HG03045 (cell line): ENCODE data around the gene SSR2.
"Not testable (repeated sequence)": the region's sequence is repeated elsewhere in the genome, so short reads cannot be mapped to it uniquely, and the experiment has no call there.

Experiments used
- ATAC-seq: cut with Tn5 transposase; IDR thresholded peaks from one replicate; pipeline ENCODE4 v1.9.1; 2021; ENCODE audit warnings: mild to moderate bottlenecking, moderate library complexity; ENCODE audit not compliant: unreplicated experiment

The SSR2 gene

DNA sequence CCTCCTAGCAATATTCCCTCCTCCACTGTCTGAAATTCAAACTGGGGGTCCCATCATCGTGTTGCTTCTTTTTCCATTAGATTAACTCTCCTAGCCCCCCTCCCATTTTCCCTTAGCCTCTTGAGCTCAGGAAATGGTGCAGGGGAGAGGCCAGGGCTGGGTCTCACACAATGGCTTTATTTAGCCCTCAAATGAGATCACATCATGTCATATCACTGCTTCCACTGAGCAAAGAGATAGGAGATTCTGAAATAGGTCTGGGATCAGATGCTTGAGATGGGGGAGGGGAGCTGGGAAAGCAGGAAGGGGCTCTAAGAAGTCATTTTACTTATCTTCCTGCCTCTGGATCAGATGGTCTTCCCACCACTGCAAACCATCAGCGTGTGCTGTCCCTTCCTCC is 24.6 kb downstream of the SSR2 start:
- no peak for ATAC-seq

DNA sequence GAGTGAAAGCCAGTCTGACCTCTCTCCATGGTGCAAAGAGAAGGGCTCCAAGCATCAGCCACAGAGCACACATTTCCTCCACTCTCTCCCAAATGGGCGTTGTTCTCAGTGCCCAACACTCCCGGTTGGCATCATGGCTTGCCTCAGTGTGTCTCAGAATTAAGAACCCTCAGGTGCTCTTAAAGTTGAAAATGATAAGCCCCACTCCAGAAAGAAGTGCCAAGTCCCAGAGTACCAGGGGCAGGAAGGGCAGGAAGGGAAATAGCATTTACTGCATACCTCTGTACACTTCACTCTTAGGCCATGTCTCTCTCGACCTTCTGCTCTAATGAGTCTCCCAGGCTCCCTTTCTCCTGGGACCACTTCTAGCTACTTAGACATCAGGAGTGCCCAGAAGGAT is 27.2 kb downstream of the SSR2 start:
- no peak for ATAC-seq

DNA sequence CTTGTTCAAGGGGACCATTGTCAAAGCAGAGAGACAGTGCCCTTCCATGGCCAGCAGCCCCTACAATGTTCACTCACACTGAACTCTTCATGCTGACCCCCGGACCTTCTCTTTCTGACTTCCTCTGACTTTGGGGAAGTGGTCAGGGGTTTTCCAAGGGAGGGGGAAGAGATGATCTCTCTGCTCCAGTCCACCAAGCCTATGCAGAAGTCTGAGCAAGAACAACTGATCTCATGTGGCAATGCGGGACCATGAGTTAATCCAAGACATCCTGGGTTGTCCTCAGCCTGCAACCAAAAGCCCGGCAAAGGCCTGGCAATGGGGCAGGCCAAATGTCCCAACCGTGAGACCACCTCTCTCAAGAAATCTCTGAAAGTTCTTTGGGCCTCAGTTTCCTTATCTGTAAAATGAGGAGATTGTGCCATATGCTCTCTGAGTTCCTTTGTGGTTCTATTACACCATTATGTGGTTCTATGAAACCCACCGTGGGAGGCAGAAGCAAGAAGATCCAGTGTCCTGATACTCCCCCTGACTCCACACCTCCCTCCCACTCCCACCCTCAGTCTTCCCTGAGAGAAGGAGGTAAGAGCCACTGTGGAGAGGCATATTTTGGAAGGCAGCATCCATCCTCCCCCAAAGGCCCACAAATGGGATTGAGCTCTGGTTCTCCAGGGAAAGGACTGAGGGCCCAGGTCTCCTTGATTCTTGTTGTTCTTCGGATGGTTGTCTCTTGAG is 30.6 kb downstream of the SSR2 start:
- no peak for ATAC-seq

DNA sequence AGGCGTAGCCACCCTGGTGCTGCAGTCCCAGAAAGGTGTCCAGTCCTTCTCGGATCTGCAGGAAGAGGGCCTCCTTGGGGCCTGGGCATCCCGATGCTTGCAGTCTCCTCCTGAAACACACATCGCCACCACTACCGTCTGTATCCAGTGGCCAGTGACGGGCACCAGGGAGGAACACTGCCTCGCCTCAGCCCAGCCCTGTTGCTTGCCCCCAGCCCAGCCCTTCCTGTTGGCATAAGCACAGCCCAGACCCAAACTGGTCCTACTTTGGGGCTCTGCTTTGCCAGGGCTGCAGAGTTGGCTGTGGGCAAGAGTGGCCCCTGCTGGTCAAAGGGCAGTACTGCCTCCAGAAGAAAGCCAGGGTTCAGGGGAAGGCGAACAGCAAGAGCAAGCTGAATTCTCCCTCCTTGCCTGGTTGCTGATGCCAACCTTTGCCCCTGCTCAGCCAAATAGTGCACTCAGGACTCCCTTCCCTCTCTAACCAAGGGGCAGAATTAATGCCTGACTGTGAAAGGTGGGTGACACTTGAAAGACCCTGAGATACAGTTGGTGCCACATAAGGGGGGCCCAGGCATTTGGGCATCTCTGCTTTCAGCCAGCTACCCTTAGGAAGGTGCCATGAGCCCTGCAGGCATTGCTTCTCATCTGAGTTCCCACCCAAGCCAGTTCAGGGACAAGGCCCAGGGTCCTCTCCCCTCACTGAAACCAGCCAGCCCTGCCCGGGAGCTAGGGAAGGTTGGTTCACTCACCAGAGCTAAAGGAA is 31.3 kb downstream of the SSR2 start:
- ATAC-seq = no peak

DNA sequence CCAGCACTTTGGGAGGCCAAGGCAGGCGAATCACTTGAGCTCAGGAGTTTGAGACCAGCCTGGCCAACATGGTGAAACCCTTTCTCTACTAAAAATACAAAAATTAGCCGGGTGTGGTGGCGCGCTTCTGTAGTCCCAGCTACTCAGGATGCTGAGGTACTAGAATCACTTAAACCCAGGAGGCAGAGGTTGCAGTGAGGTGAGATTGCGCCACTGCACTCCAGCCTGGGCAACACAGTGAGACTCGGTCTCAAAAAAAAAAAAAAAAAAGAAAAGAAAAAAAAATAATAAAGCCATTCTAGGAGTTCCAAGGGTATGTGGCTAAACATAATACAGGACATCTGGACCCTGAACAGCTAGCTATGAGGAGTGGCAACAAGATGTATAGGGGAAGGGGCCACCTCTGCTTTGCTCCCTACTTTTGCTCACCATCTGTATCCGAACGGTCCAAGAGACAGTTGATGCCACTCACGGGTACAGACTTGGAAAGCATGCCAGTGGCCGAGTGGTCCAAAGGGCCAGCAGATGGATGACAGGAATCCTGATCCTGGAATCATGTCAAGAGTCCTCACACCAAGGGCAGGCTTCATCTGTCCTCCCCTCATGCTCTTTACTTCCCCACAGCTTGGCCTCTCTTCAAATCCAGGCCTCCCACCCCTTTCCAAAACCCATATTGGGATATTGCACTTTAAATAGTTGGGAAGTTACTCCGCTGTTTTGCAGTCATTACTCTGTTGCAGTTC is 35.7 kb downstream of the SSR2 start:
- not testable (repeated sequence) for ATAC-seq

DNA sequence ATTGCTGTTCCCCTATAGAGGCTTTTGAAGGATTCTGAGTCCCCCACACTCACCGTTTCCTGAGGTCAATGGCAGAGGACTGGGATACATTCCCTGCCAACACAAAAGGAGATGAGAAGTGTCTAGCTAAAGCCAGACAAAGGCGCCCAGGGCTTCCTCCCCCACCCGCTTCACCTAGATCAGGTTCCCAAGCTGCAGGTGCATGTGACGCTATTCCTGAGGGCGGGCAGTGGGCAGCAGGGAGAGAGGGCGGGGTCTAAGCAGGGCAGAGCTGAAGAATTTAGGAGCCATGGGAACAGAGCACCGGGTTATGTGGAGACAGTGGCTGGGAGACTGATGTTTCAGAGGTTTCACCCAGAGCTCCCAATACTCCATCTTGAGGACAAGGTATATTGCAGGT is 36.4 kb downstream of the SSR2 start:
- ATAC-seq = no peak

DNA sequence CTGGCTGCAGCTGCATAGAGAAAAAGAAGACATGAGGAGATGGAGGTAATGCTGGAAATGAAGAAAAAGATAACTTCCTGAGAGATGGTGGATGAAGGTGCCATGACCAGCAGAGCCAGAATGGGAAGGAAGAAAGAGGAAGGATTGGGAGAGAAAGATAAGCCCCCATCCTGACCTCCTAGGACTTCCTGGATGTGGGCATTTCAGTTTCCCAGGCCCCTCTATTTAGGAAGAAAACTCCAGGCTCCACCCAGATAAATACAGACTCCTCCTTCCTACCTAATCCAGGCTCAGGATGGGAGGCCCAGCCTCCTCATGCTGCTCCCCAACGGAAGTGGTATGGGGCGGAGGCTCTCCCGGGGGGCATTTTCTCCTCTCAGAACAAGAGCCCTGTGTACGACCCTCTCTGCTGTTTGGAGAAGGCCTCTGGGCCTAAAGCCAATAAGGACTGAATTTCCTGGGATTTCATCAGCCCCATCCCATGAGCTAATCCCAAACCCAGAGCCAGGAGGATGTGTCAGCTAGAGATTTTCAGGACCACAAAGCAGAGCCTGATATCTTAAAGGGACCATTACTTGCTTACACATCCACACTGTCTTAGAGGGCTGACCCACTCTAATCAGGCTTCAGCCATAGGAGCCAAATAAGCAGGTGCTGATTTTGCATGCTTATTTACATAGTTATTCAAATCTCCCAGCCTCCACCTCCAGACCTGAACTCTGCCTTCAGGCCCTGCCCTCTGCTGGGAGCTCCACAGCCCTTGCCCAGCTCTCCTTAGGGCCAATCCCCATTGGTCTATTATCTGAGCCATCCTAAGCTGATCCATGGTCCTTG is 37.3 kb downstream of the SSR2 start:
- ATAC-seq = peak; percentile 45

DNA sequence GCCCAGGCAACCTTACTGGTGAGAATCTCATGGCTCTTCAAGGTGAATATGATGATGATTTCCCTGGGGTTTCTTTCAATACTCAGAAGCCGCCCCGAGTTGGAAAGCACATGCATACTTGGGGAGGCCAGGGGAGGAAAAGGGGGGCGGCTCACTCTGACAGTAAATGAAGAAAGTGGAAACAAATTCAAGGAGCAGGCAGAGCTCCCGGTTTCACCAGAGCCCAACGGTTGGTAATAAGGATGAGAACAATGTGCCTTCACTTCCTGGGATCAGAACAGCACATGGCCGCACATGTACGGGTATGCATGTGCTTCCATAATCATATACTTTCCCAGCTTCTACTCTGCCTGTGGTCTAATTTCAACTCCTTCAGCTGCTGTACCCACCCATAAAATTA is 38.6 kb downstream of the SSR2 start:
- no peak for ATAC-seq

DNA sequence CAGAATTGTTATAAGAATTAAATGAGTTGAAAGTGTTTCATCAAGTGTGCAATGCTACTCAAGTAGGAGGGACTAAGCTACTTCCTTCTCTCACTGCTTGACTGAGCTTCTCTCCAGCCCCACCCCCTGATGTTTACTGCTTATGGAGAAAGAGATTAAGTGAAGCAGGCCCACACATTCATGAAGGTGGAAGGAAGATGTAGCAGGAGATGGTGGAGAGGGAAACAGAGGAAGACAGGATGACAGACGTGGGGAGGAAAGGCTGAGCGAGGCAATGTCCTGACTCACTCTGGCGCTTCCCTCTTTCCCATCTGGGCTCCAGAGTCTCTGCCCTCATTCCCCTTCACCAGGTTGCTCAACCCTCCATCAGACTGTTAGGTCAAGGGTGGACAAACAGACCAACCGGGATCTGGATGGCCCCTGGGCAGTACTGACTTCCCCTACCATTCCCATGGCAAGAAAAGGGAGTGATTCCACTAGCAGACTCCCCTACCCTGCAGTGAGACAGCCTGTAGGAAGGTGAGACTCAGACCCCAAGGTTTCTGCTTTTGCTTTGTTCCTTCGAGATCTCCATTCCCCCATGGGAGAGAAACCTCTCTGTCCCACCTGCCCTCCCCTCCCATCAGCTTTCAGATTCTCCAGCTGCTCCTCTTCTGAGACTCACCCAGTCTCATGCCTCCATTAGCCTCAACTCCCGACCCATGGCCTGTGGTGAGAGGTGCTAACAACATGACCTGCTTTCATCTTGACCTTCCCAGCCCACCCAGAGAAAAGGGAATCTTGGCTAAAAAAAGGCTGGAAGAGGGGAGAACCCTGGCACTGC is 39.3 kb downstream of the SSR2 start:
- ATAC-seq = no peak

DNA sequence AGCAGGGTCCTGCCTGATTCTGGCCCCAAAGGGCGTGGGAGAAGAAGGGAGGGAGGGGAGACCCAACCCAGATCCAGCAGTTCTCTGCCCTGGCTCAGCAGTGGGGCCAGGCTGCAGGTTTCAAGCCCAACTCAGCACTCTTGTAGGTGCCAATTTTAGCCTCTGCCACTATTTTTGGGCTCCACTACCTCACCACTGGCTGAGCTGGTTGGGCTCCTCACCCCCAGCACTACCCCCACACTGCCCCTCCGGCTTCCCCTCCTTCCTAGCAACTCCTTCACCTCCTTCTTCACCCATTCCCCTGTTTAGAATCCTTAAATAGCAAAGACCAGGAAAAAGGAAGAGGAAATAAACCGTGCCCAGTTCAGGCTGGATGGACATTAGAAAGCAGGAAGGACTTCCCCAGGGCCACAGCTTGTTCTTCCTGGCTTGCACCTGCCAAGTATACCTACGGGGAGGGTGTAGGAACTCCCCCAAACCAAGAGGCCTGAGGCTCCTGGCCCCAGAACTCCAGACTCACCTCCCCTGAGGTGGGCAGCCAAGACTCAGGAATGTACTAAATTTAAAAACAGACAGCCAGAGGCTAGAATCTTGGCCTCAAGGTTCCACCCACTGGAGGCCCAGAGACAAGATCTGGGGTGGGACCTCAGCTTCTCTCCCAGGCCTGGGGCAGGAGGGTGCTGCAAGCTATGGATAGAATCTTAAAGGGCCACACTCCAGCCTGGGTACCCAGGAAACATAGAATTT is 41.0 kb downstream of the SSR2 start:
- no peak for ATAC-seq

DNA sequence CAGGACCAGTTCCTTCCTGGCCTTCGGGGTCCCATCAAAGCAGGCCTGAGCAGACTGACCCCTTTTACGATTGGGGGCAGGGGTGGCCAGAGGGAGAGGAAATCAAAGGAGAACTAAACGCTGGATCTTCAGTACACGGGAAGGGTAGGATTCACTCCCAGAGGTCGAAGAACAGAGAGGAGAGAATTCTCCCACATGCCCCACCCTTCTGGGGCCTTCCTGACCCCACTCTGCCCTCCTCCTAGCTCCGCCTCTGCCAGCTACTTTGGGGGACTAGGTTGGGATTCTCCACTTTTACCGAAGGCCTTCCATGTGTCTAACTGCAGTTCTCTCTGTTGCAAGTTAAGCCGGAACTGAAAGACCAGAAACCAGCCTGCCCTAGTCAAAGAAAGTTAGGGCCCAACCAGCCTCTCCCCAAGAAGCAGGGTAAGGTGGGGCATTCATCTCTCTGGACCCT is 41.8 kb downstream of the SSR2 start:
- ATAC-seq = no peak

DNA sequence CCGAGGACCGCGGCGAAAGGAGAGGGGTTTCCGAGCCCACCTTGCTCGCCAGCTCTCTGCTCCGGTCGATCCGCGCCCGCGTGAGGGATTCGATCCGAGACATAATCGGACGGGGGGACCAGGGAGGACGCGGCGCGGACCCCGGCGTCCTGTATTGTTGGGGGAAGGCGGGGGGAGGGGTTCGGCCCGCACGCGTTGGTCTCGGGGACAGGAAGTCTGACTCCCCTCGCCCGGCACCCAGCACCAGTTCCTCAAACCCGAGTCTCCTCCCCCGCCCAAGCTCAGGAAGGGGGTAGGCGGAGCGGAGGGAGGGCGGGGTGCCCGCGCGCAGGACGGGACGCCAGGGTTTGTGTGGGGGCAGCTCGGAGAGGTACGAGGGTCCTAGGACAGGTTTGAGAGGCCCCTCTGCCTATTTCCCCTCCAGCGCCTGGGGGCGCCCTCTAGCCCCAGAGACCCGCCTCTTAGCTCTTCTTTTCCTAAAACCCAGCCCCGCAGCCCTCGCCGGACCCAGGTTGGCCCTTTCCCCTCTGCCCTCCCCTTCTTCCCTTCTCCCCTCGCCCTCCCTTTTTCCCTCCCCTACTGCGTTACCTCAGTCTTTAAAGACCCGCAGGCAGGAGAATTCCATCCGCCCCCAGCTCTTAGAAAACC is 42.3 kb downstream of the SSR2 start, which contains the start of gene ARHGEF2:
Gene ARHGEF2 (minus strand): TSS at position 223 of the 648 bp plus-strand sequence. CDS start 120 bp downstream, at position 103.
- ATAC-seq = peak; percentile 51

DNA sequence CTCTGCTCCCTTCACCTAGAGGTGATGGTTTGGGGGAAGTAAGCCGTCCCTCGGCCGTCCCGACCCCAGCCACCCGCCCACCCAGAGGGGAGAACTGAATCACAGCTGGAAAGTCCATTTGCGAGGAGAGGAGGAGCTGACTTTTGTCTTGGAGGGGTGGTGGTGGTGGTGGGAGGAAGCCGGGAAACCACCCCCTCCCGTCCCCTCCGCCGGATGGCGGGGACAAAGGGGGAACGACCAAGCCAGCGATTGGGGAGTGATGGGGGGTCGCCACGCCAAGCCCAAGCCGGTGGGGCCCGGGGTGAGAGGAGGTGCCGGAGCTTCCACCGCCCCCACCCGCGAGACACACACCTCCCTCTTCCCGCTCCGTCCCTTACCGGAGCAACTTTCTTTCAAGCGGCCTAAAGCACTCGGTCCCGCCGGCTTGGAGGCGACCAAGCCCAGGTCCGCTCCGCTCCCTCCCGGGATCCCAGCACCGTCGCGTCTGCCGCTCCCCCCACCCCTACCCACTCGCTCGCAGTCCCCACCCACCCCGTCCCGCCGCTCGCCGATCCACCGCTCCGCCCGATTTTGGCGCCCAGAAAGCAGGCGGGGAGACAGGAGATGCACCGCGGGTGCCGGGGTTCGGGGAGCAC is 42.9 kb downstream of the SSR2 start:
- no peak for ATAC-seq

DNA sequence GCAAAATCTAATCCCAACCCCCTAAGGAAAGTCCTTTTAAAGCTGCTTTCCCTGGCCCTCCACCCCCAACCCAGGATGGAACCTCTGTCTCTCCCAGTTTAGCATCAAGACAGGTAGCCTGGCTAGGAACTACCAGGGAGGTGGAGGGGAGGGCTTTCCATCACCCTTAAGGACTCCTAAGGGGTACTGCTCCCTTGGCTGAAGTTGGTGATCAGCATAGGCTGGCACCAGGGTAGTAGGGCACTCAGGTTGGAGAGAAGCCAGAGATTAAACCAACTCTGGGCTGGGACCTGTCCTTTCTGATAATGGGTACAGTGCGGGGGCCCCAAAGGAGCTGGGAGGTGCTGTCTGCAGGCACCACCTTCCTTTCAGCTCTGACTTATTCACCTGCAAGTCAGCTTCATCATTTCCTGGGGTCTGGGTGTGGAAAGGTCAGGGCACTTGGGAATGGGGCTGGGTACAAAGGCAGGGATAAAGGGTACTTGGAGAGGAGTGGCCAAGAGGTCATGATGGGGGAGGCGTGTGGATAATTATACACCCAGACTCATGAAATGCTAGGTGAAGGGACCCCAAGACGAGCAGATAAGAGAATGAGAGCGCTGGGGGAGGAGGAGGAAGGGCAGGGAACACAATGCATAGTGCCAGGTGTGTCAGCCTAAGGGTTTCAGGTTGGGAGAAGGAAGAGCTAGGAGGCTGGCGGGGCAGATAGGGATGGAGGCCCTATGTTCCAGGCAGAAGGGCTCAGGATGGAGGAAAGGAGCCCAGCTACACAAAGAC is 43.6 kb downstream of the SSR2 start:
- no peak for ATAC-seq

DNA sequence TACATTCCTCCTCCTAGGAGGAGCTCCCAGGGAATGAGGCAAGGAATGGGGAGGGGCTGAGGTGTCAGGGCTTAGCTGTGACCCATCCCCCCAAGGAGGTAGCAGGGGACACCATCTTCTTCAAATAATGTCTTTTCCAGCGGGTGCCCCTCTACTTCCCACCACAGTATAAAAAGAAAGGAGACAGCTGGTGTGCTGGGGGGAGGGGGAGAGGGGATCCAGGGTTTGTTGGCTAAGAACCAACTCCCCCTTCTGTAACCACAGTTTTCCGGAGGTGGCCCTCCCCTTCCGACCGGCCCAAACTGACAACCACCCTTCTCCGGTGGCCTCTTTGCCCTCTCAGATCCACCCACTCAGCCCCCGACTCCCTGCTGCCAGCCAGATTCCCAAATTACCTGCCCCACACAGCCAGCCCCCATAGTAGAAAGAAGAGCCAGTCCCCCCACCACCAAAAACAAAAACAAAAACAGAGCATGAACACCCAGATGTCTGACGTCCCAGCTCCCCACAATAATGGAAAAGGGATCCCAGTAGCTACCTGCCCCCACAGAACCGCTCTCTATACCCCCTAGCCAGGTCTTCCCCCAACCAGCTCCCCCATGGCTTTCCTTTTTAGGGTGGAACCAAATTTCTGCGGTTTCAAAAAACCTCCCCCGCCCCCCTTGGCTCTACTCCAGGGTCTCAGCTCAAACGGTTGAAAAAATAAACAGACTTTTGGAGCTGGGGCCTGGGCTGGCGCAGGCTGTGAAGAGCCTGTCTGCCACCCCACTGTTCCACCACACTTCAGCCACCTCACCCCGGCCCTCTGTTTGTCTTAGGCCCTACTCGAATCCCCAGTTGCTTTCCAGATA is 44.5 kb downstream of the SSR2 start:
- ATAC-seq = no peak

DNA sequence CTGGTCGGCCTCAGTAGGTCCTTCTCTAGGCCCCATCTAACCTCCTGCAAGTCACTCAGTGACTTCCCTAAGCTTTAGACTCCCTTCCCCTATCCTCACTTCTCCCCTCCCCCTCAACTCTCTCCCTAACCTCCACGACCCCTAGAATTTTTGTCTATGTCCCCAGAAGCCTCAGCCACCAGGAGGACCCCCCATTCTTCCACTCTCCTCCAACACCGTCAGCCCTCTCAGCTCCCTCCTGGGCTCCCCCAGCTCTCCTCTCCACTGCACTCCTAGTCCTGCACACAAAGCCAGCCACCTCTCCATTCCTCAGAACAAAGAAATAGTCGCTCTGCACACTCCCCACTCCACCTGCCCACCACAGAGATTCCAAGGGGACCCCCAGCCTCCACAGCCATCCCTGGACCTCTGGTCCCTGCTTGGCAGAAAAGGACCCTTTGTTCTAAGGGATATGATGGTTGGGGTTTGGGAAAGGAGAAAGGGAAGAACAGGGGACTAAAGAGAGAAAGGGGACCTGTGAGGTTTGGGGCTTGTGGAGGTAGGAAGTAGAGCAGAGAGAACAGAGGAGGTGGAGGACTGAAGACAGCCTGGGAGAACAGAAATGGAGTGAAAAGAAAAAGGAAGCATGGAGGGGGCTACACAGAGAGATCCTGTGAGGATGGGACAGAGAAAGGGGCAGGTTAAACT is 45.2 kb downstream of the SSR2 start:
- no peak for ATAC-seq
